Measurements from ENCODE around the gene ALOX5.
A peak's percentile ranks its signal among the peaks of the same experiment; 100 is the strongest.

The ALOX5 gene

GRCh38 chr10:45443101-45444009 is 69.3 kb downstream of the ALOX5 start:
- DNase-seq (ENCODE audit: low read depth, low spot score), result no peak

GRCh38 chr10:45444022-45444421 is 70.0 kb downstream of the ALOX5 start:
- no peak for DNase-seq (ENCODE audit: low read depth, low spot score)

GRCh38 chr10:45444976-45445898 is 71.2 kb downstream of the ALOX5 start:
- no peak for DNase-seq (ENCODE audit: low read depth, low spot score)

- DNase-seq (ENCODE audit: low read depth, low spot score), result no peak
Observed at GRCh38 chr10:45446858-45447257, 72.8 kb downstream of the ALOX5 start.

GRCh38 chr10:45447416-45447815 is 73.4 kb downstream of the ALOX5 start:
- no peak for DNase-seq (ENCODE audit: low read depth, low spot score)

- no peak for DNase-seq (ENCODE audit: low read depth, low spot score)
Observed at GRCh38 chr10:45450866-45451265, 76.8 kb downstream of the ALOX5 start.

- DNase-seq (ENCODE audit: low read depth, low spot score), result no peak
Observed at GRCh38 chr10:45451407-45451806, 77.4 kb downstream of the ALOX5 start.

- no peak for DNase-seq (ENCODE audit: low read depth, low spot score)
Observed at GRCh38 chr10:45452268-45452667, 78.3 kb downstream of the ALOX5 start.

- DNase-seq (ENCODE audit: low read depth, low spot score), result no peak
Observed at GRCh38 chr10:45452743-45453452, 78.9 kb downstream of the ALOX5 start.

- no peak for DNase-seq (ENCODE audit: low read depth, low spot score)
Observed at GRCh38 chr10:45453639-45454255, 79.7 kb downstream of the ALOX5 start.

GRCh38 chr10:45454262-45454661 is 80.2 kb downstream of the ALOX5 start:
- no peak for DNase-seq (ENCODE audit: low read depth, low spot score)

GRCh38 chr10:45454859-45455258 is 80.8 kb downstream of the ALOX5 start:
- no peak for DNase-seq (ENCODE audit: low read depth, low spot score)

- DNase-seq (ENCODE audit: low read depth, low spot score), result no peak
Observed at GRCh38 chr10:45456233-45456632, 82.2 kb downstream of the ALOX5 start.

GRCh38 chr10:45456822-45457221 is 82.8 kb downstream of the ALOX5 start:
- DNase-seq (ENCODE audit: low read depth, low spot score), result no peak

GRCh38 chr10:45457487-45457886 is 83.5 kb downstream of the ALOX5 start:
- no peak for DNase-seq (ENCODE audit: low read depth, low spot score)

GRCh38 chr10:45460235-45460878 is 86.3 kb downstream of the ALOX5 start:
- DNase-seq (ENCODE audit: low read depth, low spot score), result no peak

- DNase-seq (ENCODE audit: low read depth, low spot score), result no peak
Observed at GRCh38 chr10:45461034-45461433, 87.0 kb downstream of the ALOX5 start.

GRCh38 chr10:45463244-45464116 is 89.5 kb downstream of the ALOX5 start:
- DNase-seq (ENCODE audit: low read depth, low spot score), result no peak

GRCh38 chr10:45464958-45465567 is 91.0 kb downstream of the ALOX5 start:
- DNase-seq (ENCODE audit: low read depth, low spot score), result peak; percentile 12

Data from iPS DF 19.7 (cell line).